NCI-H2107 treated with DMSO at 0.1 percent for 48 hours (cell line): ENCODE data around the gene SERINC5.
"Not testable (repeated sequence)": the region's sequence is repeated elsewhere in the genome, so short reads cannot be mapped to it uniquely, and the experiment has no call there.

Experiments
- DNase-seq: peaks from one replicate; lab custom pipeline; 2025; ENCODE audit not compliant: unreplicated experiment; lab: John Stamatoyannopoulos, UW

Gene SERINC5

DNA sequence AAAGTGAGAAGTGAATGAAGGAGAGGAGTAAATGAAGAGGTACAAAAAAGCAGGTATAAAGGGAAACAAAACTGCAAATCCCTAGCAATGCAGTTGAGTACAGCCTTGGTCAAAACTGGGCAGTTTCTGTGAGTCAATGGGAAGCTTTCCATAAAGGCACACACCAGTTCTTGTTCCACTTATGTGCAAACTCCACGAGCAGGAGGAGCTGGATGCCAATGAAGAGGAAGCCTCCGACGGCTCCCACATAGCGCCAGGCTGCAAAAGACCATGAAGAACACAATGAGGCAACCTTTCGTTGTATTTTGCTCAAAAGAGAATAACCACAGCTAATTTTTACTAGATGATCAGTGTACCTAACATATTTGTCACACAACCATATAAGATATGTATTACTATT lies 81.1 kb downstream of the SERINC5 start:
- no peak for DNase-seq

GRCh38 chr5:80172067-80172695 lies 83.7 kb downstream of the SERINC5 start:
- no peak for DNase-seq

DNA sequence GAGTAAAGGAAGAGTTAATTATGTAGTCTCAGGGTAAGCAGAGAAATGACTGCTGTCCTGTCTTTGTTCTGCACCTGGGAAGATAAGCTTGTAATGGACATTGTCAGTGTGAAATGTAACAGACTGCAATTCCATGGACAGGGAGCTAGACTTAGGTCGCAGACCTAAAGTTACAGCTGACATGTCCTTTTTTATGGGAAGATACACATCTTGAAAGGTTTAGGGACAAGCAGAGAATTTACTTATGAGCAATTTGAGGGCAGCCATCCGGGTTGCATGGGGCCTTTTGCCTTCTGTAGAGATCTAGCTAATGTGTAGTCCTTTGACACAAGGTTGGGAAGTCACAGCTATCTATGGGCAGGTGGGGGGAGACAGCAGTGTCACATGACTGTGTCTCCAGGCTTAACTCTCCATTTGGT lies 85.7 kb downstream of the SERINC5 start:
- no peak for DNase-seq

DNA sequence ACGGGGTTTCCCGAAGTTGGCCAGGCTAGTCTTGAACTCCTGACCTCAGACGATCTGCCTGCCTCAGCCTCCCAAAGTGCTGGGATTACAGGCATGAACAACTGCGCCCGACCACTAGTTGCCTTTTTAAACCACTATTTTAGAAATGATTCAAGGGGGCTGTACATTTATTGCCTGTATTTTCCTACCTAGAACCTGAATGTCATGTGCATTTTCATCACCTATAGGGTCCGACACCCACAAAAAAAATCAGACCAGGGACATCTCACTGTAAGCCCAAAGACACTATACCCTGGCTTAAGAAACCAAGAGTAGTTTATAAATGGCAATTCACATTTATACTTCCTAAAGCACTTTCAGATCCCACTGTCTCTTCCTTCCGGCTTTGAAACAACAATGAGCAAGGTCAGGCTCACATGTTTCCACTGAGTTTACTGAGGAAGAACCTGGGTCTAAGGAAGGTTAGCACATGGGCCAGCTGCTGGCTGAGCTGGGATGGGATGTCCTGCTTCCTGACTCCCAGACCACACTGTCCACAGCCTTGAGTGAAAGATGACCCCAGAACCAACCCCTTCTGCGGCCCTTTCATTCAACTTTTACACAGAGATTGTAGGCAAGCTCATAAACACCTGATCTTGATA lies 87.3 kb downstream of the SERINC5 start:
- DNase-seq: no peak

DNA sequence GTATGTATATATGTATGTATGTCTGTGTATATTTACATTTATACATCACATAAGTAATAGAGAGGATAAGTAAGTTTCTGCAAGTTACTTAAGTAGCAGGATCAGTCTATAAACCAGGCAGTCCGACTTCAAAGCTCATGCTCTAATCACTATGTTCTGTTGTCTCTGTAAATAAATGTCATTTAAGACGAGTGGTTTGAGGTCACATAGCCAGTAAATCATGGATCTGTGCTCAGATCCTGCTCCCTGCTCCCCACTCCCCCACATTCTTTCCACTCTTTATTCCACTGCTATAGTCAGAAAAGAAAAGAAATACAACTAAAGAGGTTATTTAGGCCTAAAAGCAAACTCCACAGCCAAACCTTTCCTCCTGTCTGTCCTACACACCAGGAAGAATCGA lies 90.4 kb downstream of the SERINC5 start:
- DNase-seq: no peak

DNA sequence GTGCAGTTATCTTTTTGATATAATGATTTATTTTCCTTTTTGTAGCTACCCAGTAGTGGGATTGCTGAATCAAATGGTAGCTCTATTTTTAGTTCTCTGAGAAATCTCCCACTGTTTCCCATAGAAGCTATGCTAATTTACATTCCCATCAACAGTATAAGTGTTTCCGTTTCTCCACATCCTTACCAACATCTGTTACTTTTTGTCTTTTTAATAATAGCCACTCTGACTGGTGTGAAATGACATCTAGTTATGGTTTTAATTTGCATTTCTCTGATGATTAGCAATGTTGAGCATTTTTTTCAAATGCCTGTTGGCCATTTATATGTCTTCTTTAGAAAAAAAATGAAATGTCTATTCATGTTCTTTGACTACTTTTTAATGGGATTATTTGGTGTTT lies 94.7 kb downstream of the SERINC5 start:
- DNase-seq: no peak

GRCh38 chr5:80160242-80160641 lies 95.6 kb downstream of the SERINC5 start:
- DNase-seq: no peak

- no peak for DNase-seq
Observed at GRCh38 chr5:80159133-80159815, 96.6 kb downstream of the SERINC5 start.

GRCh38 chr5:80156156-80156555 lies 99.7 kb downstream of the SERINC5 start:
- DNase-seq: no peak

GRCh38 chr5:80154749-80155148 lies 101.1 kb downstream of the SERINC5 start:
- DNase-seq: no peak

GRCh38 chr5:80154289-80154688 lies 101.6 kb downstream of the SERINC5 start:
- not testable (repeated sequence) for DNase-seq

GRCh38 chr5:80153586-80154126 lies 102.2 kb downstream of the SERINC5 start:
- no peak for DNase-seq

DNA sequence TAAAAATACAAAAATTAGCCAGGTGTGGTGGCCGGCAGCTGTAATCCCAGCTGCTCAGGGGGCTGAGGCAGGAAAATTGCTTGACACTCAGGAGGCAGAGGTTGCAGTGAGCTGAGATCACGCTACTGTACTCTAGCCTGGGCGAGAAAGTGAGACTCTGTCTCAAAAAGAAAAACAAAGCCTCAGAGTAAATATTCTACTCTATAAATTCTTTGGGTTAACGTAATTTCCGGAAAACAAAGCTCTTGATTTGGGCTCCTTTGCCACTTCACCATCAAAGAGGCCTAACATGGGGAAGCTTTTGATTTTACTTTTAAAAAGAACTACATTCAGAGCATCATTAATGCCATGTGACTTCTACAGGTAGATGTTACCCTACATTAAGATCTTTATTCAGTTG lies 103.1 kb downstream of the SERINC5 start:
- DNase-seq: no peak

DNA sequence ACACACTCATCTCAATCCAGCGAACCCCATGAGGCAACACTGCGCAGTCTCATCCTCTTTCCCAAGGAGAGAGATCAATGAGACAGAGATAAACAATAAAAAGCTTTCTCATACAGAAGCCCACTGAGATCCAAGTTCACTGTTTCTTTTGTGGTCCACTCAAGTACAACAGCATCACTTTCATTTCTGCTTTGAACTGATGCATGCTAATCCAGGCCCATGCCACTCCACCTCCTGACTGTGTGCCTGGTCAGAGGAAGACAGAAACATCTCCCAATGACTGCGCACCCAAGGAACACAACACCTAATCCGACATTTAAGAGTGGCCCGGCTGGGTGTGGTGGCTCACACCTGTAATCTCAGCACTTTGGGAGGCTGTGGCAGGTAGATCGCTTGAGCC lies 104.0 kb downstream of the SERINC5 start:
- no peak for DNase-seq

GRCh38 chr5:80150731-80151130 lies 105.1 kb downstream of the SERINC5 start:
- no peak for DNase-seq

DNA sequence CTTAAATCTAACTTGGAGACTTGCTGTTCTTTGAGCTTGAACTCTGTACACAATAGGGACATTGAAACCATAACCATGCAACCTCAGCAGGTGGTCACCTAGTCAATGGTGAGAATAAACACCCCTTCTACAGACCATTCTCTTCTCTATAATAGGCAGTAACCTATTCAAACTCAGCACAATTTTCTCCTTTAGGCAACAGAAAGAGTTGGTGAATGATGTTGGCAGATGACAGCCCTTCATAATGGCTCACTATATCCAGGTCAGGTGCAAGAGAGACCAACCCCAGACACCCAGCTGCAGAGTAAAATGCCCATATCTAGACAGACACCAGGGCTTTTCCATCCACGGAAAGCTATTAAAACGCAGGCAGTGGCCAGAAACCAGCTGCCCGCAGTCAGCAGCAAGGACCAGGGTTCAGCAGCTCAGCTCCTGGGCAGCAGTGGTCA lies 106.7 kb downstream of the SERINC5 start:
- peak; percentile 80 for DNase-seq

- DNase-seq: no peak
Observed at GRCh38 chr5:80147119-80147815, 108.6 kb downstream of the SERINC5 start.

DNA sequence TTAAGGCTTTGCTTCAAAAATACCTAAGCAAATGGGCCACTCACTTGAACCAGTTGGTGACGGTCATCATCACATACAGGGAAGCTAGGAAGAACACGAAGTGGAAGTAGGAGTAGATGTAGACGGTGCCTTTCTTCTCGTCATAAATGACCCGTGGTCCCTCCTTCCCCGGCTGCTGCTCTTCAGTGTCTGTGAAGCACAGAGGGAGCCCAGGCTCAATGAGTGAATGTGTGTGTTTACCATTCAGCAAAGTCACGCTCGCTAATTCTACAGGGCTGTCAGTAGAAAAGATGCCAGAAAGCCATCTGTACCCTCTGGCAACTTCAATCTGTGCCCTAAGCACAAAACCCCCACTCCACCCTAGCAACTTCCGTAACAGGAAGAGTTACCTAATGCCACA lies 109.8 kb downstream of the SERINC5 start:
- DNase-seq: no peak

- no peak for DNase-seq
Observed at GRCh38 chr5:80143491-80143890, 112.4 kb downstream of the SERINC5 start.

- DNase-seq: no peak
Observed at GRCh38 chr5:80142996-80143395, 112.9 kb downstream of the SERINC5 start.

DNA sequence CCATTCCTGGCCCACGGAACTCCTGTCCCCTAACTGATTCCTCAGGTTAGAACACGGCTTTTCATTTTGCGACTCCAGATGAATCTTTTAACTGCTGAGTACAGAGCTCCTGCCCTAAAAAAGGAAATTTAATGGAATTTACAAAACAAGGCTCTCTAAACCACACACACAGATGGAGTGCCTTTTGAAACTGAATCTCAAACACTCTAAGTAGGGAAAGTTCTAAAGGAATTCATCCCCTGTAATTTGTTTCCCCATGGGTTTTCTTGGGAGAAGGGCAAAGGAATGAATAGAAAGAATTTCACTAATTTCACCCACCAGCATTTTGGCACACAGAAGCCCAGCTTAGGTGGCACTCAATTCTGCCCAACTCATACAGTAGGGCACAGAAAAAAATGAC lies 114.2 kb downstream of the SERINC5 start:
- no peak for DNase-seq
